ENCODE data around the gene TRIP12. TPM values are rescaled to one million over a fixed set of nuclear protein-coding genes. Genes with fewer than 3 reads are reported as not detected.
"Not testable (repeated sequence)": the region's sequence is repeated elsewhere in the genome, so short reads cannot be mapped to it uniquely, and the experiment has no call there.

Gene TRIP12
- total and polyA plus RNA-seq, 4 donors: 18.6 to 358 (median 118) TPM

DNA sequence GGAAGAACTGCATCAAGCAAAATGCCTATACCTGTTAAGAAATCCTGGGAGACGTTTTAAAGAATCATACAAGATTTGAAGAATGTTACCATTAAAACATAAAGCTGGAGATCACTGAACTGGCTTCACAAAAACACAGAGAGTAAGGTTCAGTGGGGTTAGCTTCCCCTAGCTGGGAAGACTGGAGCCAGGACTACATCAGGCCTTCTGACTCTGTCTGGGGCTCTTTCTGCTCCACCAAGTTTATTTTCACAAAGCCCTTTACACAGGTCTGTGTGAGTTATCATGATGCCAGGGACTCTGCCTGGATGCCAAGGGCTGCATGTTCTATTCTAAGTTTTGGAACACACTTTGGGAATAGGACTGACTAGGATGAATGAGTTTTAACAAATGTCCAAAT is 160.1 kb downstream of the TRIP12 start:
- no peak for ATAC-seq (ENCODE audit: insufficient read depth, low FRiP score)
- WGBS, 2 donors: 62 to 82% methylated on average over 1 of the region's 1 CpG
- H3K9me3 ChIP-seq (ENCODE audit: control insufficient read depth in 4 of 4, insufficient read depth in 3 of 4, low read length in 3 of 4): no peaks in the 10 kb centered on the region

DNA sequence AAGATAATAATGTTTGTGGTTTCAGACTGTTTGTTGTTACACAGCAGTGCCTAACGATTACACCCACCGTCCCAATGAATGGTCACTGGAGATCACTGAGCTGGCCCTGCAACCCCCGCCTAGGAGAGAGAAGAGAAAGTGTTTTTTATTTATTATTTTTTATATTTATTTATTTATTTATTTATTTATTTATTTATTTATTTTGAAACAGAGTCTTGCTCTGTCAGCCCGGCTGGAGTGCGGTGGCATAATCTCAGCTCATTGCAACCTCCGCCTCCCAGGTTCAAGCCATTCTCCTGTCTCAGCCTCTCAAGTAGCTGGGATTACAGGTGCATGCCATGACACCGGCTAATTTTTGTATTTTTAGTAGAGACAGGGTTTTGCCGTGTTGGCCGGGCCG is 164.3 kb downstream of the TRIP12 start:
- not testable (repeated sequence) for H3K36me3 ChIP-seq (ENCODE audit: control insufficient read depth in 4 of 4, insufficient read depth in 4 of 4, low read length in 4 of 4); H3K27ac ChIP-seq (ENCODE audit: low read depth in 1 of 2, low read length in 1 of 2); H3K4me1 ChIP-seq (ENCODE audit: control insufficient read depth in 5 of 5, insufficient read depth in 5 of 5, low read length in 5 of 5); DNase-seq; H3K4me3 ChIP-seq; H3K9me3 ChIP-seq (ENCODE audit: control insufficient read depth in 4 of 4, insufficient read depth in 3 of 4, low read length in 3 of 4); ATAC-seq (ENCODE audit: insufficient read depth, low FRiP score); H3K9ac ChIP-seq (ENCODE audit: insufficient read depth in 1 of 2, low read length in 2 of 2); H3K27me3 ChIP-seq (ENCODE audit: control insufficient read depth in 3 of 3, insufficient read depth in 3 of 3, low read length in 2 of 3)
- 98 to 99% methylated on average over 10 of the region's 10 CpGs for WGBS, 2 donors

More for the DNA sequence above, 160.1 kb downstream of the TRIP12 start:
- Histone ChIP-seq H3K27ac (ENCODE audit: low read depth in 1 of 2, low read length in 1 of 2) (no peak overlapping the region), H3K4me3 (no peak overlapping the region), H3K9ac (ENCODE audit: insufficient read depth in 1 of 2, low read length in 2 of 2) (no peak overlapping the region), H3K27me3 (ENCODE audit: control insufficient read depth in 3 of 3, insufficient read depth in 3 of 3, low read length in 2 of 3) (no peaks in the 10 kb centered on the region), H3K4me1 (ENCODE audit: control insufficient read depth in 5 of 5, insufficient read depth in 5 of 5, low read length in 5 of 5) (no peaks in the 10 kb centered on the region), H3K36me3 (ENCODE audit: control insufficient read depth in 4 of 4, insufficient read depth in 4 of 4, low read length in 4 of 4) (peaks cover 8 to 14% (median 11%) of the 10 kb centered on the region in 4 donors)
- no peak for TF ChIP-seq CTCF (IDR thresholded peaks at IDR 0.05; ENCODE audit: control extremely low read depth, extremely low read depth)
- no peak for DNase-seq

DNA sequence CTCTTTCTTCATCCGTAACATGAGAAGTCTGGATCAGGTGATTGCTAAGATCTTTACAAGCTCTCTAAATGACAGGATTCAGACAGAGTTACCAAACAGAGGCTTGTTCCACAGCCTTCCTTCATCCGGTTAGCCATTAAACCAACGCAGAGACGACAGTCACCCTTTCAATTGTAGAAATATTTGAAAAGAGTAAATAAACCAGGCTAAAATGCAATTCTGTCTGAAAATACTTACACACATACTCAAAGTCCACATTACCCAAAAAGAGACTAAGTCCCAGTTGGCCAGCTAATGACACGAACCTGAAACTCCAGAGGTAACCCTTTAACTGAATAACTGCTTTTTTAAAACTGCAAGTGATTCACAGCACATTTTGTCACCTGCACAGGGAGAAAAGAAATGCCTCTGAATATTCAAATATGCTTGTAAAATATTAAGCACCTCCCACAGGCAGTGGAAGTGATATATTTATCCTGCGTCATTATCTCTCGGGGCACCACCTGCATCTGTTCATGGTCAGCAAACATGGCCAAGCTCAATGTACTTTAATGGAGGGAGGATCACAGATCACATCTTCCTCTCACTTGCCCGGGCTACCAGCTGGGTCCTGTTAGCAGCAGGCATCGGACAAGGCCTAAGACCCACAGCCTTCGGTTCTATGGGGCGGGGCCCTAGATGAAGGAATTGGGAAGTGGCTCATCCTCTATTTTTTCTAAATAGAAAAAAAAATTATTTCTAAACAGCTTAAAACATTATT is 168.7 kb downstream of the TRIP12 start:
- H3K27ac ChIP-seq (ENCODE audit: low read depth in 1 of 2, low read length in 1 of 2): no peak overlapping the region
- H3K27me3 ChIP-seq (ENCODE audit: control insufficient read depth in 3 of 3, insufficient read depth in 3 of 3, low read length in 2 of 3): no peaks in the 10 kb centered on the region
- H3K36me3 ChIP-seq (ENCODE audit: control insufficient read depth in 4 of 4, insufficient read depth in 4 of 4, low read length in 4 of 4): no peaks in the 10 kb centered on the region
- no peak overlapping the region for H3K4me3 ChIP-seq
- no peaks in the 10 kb centered on the region for H3K4me1 ChIP-seq (ENCODE audit: control insufficient read depth in 5 of 5, insufficient read depth in 5 of 5, low read length in 5 of 5)
- H3K9ac ChIP-seq (ENCODE audit: insufficient read depth in 1 of 2, low read length in 2 of 2): no peak overlapping the region
- peak in 1 of 3 donors; percentile 37 for DNase-seq
- 72 to 86% methylated on average over 11 of the region's 11 CpGs for WGBS, 2 donors
- no peak for ATAC-seq (ENCODE audit: insufficient read depth, low FRiP score)
- TF ChIP-seq CTCF (IDR thresholded peaks at IDR 0.05; ENCODE audit: control extremely low read depth, extremely low read depth): no peak
- H3K9me3 ChIP-seq (ENCODE audit: control insufficient read depth in 4 of 4, insufficient read depth in 3 of 4, low read length in 3 of 4): no peaks in the 10 kb centered on the region

GRCh38 chr2:229749779-229750178 is 172.0 kb downstream of the TRIP12 start:
- DNase-seq (no peak), ATAC-seq (ENCODE audit: insufficient read depth, low FRiP score) (no peak)
- no peaks in the 10 kb centered on the region for H3K9me3 ChIP-seq (ENCODE audit: control insufficient read depth in 4 of 4, insufficient read depth in 3 of 4, low read length in 3 of 4)
- H3K36me3 ChIP-seq (ENCODE audit: control insufficient read depth in 4 of 4, insufficient read depth in 4 of 4, low read length in 4 of 4): no peaks in the 10 kb centered on the region
- 79% methylated on average over 6 of the region's 6 CpGs for WGBS, 2 donors
- H3K4me3 ChIP-seq: no peak overlapping the region
- no peaks in the 10 kb centered on the region for H3K27me3 ChIP-seq (ENCODE audit: control insufficient read depth in 3 of 3, insufficient read depth in 3 of 3, low read length in 2 of 3)
- no peak overlapping the region for H3K27ac ChIP-seq (ENCODE audit: low read depth in 1 of 2, low read length in 1 of 2)
- TF ChIP-seq CTCF (IDR thresholded peaks at IDR 0.05; ENCODE audit: control extremely low read depth, extremely low read depth): no peak
- no peaks in the 10 kb centered on the region for H3K4me1 ChIP-seq (ENCODE audit: control insufficient read depth in 5 of 5, insufficient read depth in 5 of 5, low read length in 5 of 5)
- H3K9ac ChIP-seq (ENCODE audit: insufficient read depth in 1 of 2, low read length in 2 of 2): no peak overlapping the region

Measured in lung (tissue), 12 donors.